Neural crest cell (in vitro differentiated cells): ENCODE data around the gene BDKRB2. TPM values are rescaled to one million over a fixed set of nuclear protein-coding genes. Genes with fewer than 3 reads are reported as not detected.

Source experiments
- DNase-seq: peaks from one replicate; pipeline ENCODE4 v3.0.0; 2021; ENCODE audit warnings: low read depth, mixed read lengths, low spot score
- H3K27ac Mint-ChIP-seq: one replicate; pipeline ENCODE4 v1.8.0; 2021; ENCODE audit warnings: mild to moderate bottlenecking, mixed read lengths; ENCODE audit not compliant: unreplicated experiment
- H3K27me3 Mint-ChIP-seq: 2 replicates; pipeline ENCODE4 v1.8.0; 2021; ENCODE audit warnings: low read depth, mild to moderate bottlenecking, mixed read lengths
- H3K36me3 Mint-ChIP-seq: 2 replicates; pipeline ENCODE4 v1.8.0; 2021; ENCODE audit warnings: low read depth, mild to moderate bottlenecking, mixed read lengths
- H3K4me1 Mint-ChIP-seq: 2 replicates; pipeline ENCODE4 v1.8.0; 2021; ENCODE audit warnings: mixed read lengths
- H3K4me3 Mint-ChIP-seq: one replicate; pipeline ENCODE4 v1.8.0; 2021; ENCODE audit warnings: mild to moderate bottlenecking, mixed read lengths
- H3K9me3 Mint-ChIP-seq: 2 replicates; pipeline ENCODE4 v1.8.0; 2021; ENCODE audit warnings: mixed read lengths
- total RNA-seq: library from RNA; stranded (reverse); gene quantifications from 2 replicates; pipeline ENCODE4 v1.2.1, GENCODE V29; 2021
- TF ChIP-seq, protein P1 (sequence below): fragments of 200-600 bp; sonication (generic); conservative IDR thresholded peaks from 2 replicates; pipeline ENCODE4 v1.5.0; 2021; ENCODE audit warnings: antibody characterized with exemption, mild to moderate bottlenecking

The BDKRB2 gene
- total RNA-seq, 1 donor from 2014 or later: 0.09 TPM

DNA sequence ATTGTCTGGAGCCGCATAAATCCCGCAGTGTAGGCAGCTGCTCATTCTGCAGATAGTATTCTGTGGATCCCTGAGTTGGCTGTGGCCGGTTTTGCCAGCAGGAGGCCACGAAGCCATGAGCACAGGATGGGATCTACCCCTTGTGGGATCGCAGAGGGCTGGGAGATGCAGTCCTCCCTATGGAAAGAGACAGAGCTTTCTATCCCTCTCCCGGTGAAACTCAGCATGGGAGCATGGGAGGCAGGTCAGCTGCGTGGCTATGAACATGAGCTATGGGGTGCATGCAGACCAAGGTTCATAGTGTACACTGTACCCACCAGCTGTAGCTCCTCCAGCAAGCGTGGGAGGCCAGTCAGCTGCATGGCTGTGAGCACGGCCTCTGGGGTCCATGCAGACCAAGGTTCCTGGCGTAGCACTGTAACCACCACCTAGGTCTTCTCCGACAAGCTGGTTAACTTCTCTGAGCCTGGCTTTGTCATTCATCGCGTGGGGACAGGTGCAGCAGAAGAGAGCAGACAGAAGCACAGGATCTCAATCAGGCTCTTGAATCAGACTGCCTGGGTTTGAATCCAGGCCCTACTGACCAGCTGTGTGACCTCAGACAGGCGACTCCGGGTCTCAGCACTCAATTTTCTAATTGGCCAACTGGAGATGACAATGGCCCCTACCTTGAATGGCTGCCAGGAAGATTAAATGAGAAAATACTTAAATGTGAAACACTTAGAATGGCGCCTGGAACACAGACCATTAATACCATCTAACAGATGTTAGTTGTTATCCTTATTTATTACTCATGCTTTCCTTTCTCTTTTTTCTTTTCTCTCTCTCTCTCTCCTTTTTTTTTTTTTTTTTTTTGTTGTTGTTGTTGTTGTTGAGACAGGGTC lies 57.4 kb downstream of the BDKRB2 start:
- Mint-ChIP-seq H3K27me3 (peaks cover 14% of the 10 kb centered on the region), H3K4me3 (no peak overlapping the region), H3K9me3 (peaks cover 4% of the 10 kb centered on the region), H3K27ac (no peak overlapping the region), H3K4me1 (no peaks in the 10 kb centered on the region), H3K36me3 (peaks cover 3% of the 10 kb centered on the region)
- TF ChIP-seq, protein P1, sequence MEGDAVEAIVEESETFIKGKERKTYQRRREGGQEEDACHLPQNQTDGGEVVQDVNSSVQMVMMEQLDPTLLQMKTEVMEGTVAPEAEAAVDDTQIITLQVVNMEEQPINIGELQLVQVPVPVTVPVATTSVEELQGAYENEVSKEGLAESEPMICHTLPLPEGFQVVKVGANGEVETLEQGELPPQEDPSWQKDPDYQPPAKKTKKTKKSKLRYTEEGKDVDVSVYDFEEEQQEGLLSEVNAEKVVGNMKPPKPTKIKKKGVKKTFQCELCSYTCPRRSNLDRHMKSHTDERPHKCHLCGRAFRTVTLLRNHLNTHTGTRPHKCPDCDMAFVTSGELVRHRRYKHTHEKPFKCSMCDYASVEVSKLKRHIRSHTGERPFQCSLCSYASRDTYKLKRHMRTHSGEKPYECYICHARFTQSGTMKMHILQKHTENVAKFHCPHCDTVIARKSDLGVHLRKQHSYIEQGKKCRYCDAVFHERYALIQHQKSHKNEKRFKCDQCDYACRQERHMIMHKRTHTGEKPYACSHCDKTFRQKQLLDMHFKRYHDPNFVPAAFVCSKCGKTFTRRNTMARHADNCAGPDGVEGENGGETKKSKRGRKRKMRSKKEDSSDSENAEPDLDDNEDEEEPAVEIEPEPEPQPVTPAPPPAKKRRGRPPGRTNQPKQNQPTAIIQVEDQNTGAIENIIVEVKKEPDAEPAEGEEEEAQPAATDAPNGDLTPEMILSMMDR: no peak
- DNase-seq: no peak

DNA sequence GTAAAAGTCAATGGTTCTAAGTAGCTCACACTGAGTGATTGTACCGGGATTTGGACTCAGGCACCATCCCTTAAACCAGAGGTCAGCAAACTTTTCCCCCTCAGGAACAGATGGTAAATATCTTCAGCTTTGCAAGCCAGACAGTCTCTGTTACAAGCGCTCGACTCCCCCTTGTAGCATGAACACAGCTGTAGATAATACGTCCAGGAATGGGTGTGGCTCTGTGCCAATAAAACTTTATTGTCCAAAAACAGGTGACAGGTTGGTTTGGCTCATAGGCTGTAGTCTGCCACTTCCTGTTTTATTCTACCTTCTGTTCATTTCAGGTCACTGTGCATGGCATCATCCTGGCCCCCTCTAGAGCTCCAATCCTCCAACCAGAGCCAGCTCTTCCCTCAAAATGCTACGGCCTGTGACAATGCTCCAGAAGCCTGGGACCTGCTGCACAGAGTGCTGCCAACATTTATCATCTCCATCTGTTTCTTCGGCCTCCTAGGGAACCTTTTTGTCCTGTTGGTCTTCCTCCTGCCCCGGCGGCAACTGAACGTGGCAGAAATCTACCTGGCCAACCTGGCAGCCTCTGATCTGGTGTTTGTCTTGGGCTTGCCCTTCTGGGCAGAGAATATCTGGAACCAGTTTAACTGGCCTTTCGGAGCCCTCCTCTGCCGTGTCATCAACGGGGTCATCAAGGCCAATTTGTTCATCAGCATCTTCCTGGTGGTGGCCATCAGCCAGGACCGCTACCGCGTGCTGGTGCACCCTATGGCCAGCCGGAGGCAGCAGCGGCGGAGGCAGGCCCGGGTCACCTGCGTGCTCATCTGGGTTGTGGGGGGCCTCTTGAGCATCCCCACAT lies 58.9 kb downstream of the BDKRB2 start:
- TF ChIP-seq, protein P1: no peak
- H3K9me3 Mint-ChIP-seq: peaks cover 4% of the 10 kb centered on the region
- peaks cover 7% of the 10 kb centered on the region for H3K27me3 Mint-ChIP-seq
- H3K4me3 Mint-ChIP-seq: no peak overlapping the region
- no peaks in the 10 kb centered on the region for H3K4me1 Mint-ChIP-seq
- no peak for DNase-seq
- H3K36me3 Mint-ChIP-seq: peaks cover 3% of the 10 kb centered on the region
- H3K27ac Mint-ChIP-seq: no peak overlapping the region

DNA sequence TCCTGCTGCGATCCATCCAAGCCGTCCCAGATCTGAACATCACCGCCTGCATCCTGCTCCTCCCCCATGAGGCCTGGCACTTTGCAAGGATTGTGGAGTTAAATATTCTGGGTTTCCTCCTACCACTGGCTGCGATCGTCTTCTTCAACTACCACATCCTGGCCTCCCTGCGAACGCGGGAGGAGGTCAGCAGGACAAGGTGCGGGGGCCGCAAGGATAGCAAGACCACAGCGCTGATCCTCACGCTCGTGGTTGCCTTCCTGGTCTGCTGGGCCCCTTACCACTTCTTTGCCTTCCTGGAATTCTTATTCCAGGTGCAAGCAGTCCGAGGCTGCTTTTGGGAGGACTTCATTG lies 59.5 kb downstream of the BDKRB2 start:
- no peak overlapping the region for H3K4me3 Mint-ChIP-seq
- H3K9me3 Mint-ChIP-seq: peaks cover 4% of the 10 kb centered on the region

DNA sequence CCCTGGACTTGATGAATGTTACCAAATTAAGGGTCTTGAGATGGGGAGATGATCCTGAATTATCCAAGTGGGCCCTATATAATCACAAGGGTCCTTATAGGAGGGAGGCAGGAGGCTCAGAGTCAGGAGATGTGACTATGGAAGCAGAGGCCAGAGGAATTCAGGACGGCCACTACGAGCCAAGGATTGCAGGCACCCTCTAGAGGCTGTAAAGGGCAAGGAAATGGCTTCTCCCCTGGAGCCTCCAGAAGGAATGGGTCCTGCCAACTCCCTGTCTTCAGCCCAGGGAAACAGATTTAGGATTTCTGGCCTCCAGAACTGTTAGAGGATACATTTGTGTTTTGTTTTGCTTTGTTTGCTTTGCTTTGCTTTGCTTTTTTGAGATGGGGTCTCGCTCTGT lies 60.2 kb downstream of the BDKRB2 start:
- H3K4me1 Mint-ChIP-seq: no peaks in the 10 kb centered on the region
- H3K4me3 Mint-ChIP-seq: no peak overlapping the region
- peaks cover 4% of the 10 kb centered on the region for H3K9me3 Mint-ChIP-seq
- TF ChIP-seq, protein P1: no peak
- peaks cover 3% of the 10 kb centered on the region for H3K36me3 Mint-ChIP-seq
- H3K27ac Mint-ChIP-seq: no peak overlapping the region
- no peak for DNase-seq
- H3K27me3 Mint-ChIP-seq: peaks cover 7% of the 10 kb centered on the region

More for the DNA sequence above, 59.5 kb downstream of the BDKRB2 start:
- Mint-ChIP-seq H3K27ac (no peak overlapping the region), H3K36me3 (peaks cover 3% of the 10 kb centered on the region), H3K27me3 (peaks cover 7% of the 10 kb centered on the region), H3K4me1 (no peaks in the 10 kb centered on the region)
- TF ChIP-seq, protein P1: no peak
- no peak for DNase-seq

DNA sequence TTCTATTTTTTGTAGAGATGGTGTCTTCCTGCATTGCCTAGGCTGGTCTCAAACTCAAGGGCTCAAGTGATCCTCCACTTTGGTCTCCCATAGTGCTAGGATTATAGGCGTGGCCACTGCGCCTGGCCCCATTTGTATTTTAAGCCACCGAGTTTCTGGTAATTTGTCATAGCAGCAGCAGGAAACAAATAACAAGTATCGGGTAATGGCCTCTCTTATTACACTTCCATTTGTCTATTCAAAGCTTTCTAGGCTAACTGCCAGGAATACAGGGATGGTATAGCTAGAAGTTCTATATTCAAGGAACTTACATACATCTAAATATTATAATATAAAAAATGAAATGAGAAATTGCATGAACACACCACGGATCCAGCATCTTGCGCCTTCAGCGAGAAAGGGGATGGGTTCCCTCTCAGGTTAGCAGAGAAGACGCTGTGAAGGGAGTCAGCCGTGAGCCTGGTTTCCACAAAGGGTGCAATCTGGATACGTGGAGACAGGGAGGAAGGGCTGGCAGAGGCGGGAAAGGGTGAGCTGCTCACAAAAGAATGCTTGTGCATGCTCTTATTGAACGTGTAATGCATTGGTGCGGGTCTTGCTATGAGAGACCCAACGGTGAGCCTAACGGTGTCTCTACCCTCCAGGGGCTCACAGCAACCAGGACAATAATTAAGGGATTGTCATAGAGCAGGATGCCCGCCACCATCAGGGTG lies 60.9 kb downstream of the BDKRB2 start:
- Mint-ChIP-seq H3K4me1 (no peaks in the 10 kb centered on the region), H3K4me3 (no peak overlapping the region), H3K27me3 (peaks cover 6% of the 10 kb centered on the region), H3K27ac (no peak overlapping the region), H3K9me3 (peaks cover 4% of the 10 kb centered on the region), H3K36me3 (peaks cover 3% of the 10 kb centered on the region)
- TF ChIP-seq, protein P1: no peak
- DNase-seq: no peak
